ENCODE data around the gene OR5I1.

- TF ChIP-seq CTCF (IDR thresholded peaks at IDR 0.05; ENCODE audit: insufficient read depth, low read length) = no peak
- no peak for TF ChIP-seq POLR2AphosphoS5 (IDR thresholded peaks at IDR 0.05; ENCODE audit: low read depth)
Measured at GRCh38 chr11:55895216-55895615, 41.0 kb downstream of the OR5I1 start.
